GM21619 (cell line): Measurements from ENCODE around the gene OLFM1.

ENCODE experiments used
- ATAC-seq: cut with Tn5 transposase; IDR thresholded peaks from one replicate; pipeline ENCODE4 v1.9.1; 2021; ENCODE audit not compliant: unreplicated experiment

The OLFM1 gene

GRCh38 chr9:135087899-135088347, 455 bp downstream of the OLFM1 start:
- no peak for ATAC-seq

- ATAC-seq: no peak
Measured at GRCh38 chr9:135088348-135088978, 995 bp downstream of the OLFM1 start.

- no peak for ATAC-seq
Measured at GRCh38 chr9:135088979-135089847, 1.7 kb downstream of the OLFM1 start.

- ATAC-seq: no peak
Measured at GRCh38 chr9:135090081-135090480, 2.6 kb downstream of the OLFM1 start.

DNA sequence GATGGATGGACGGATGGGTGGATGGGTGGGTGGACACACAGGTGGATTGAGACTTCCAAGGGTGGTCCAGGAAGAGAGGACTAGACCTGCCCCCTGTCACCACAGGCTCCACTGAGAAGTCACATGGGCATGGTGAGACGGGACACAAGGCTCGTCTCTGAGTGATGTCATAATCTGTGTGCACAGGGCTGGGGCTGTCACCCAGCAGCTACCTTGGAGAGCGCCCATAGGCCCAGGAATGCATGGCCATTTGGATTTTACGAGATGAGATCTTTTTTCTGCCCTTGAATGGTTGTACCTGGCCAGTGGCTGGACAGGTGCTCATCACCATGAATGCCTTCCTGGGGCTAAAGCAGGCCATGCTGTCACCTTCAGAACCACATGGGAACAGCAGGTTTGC, 3.1 kb downstream of the OLFM1 start:
- no peak for ATAC-seq

GRCh38 chr9:135091545-135091944, 4.1 kb downstream of the OLFM1 start:
- ATAC-seq: no peak

GRCh38 chr9:135093111-135093510, 5.6 kb downstream of the OLFM1 start:
- ATAC-seq: no peak

GRCh38 chr9:135093911-135094584, 6.6 kb downstream of the OLFM1 start:
- ATAC-seq: no peak

GRCh38 chr9:135095470-135096407, 8.3 kb downstream of the OLFM1 start:
- ATAC-seq: no peak

GRCh38 chr9:135096408-135096895, 9.0 kb downstream of the OLFM1 start:
- no peak for ATAC-seq

- ATAC-seq: no peak
Measured at GRCh38 chr9:135098400-135099105, 11.1 kb downstream of the OLFM1 start.

DNA sequence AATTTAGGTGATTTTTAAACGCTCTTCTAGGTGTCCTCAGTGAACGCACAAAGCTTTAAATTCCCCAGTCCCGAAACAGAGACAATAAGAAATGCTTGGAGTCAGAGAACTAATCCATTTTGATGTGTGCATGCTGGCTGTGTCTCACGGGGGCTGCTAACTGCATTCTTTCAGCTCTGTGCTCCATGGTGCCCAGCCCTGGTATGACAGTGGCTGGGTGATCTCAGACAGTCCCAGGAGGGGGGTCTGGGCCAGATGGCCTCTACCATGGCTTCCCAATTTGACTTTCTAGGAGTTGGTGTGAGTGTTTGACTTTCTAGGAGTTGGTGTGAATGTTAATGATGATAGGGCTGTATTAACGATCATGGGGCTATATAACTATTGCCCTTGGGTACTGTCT, 12.1 kb downstream of the OLFM1 start:
- no peak for ATAC-seq

DNA sequence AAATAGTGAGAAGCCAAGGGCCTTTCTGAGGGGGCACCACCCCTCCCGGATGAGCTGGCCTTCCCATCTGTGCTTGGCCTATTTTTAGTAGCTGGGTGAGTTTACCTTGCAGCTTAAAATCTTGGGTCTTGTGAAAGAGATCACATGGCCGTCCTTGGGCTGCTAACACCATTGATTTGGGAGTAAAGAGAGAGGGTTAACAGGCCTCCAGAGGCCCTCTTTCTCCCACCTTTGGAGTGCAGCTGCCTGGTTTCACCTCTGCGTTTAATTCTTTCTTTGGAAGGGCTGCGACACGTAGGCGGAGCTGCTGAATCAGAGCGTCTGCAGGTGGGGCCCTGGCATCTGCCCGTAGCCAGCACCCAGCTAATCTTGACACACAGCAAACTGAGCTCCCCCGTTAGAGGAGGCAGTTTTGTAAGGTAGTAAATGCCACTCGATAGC, 12.8 kb downstream of the OLFM1 start:
- no peak for ATAC-seq

- no peak for ATAC-seq
Measured at GRCh38 chr9:135100725-135101410, 13.4 kb downstream of the OLFM1 start.

DNA sequence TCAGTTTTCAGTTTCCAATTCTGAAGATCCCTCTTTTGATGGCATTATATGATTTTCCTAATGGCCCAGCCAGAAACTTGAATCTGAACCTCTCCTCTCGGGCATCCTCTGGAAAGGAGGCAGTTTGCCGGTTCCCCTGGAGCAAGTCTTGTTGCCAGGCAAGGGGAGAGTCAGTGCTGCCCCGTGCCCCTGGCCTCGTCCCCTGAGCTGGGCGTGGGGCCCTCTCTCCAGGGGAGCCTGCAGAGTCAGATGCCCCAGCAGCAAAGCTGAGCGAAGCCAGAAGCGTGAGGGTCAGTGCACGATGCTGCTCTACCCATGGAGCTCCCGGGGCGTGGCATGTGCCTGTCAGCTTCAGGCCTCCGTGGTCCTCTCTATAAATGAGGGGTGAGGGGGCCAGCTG, 14.0 kb downstream of the OLFM1 start:
- no peak for ATAC-seq

GRCh38 chr9:135101926-135102325, 14.5 kb downstream of the OLFM1 start:
- no peak for ATAC-seq

DNA sequence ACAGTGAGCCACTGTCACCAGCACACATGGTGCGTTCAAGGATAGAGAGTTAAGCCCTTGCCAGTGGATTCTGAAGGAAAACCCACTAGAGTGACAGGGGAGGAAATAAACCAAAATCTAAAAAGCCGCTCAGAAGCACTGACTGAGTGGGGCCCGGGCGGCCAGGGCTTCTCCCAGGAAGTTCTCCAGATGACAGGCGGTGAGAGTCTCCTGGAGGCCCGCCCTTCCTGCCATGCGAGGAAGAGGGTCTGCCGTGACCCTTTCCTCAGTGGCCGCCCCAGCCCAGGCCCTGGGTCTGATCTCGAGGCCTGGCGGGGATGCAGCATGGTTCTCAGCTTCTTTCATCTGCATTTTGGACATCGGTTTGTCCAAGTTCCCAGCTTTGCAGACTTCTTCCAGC, 14.9 kb downstream of the OLFM1 start:
- ATAC-seq: no peak

DNA sequence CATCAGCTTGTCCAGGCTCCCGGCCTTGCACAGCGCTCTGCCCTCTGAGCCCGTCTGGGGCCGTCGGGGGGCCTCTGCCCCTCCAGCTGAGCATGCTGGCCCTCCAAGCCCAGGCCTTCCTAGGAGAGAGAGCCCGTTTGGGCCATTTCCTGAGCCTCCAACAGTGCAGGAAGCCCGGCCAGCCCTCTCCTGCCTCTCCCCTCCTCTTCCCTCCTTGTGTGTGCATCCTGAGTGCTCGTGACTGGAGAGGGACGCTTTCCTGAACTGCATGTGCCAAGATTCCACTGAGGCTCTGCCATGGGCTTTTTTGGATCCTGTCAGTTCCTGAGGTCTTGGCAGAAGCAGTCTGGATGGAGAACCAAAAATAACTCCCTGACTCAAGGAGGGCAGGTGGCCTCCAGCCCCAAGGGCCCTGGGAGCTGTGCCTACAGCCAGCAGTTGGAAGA, 15.6 kb downstream of the OLFM1 start:
- no peak for ATAC-seq

DNA sequence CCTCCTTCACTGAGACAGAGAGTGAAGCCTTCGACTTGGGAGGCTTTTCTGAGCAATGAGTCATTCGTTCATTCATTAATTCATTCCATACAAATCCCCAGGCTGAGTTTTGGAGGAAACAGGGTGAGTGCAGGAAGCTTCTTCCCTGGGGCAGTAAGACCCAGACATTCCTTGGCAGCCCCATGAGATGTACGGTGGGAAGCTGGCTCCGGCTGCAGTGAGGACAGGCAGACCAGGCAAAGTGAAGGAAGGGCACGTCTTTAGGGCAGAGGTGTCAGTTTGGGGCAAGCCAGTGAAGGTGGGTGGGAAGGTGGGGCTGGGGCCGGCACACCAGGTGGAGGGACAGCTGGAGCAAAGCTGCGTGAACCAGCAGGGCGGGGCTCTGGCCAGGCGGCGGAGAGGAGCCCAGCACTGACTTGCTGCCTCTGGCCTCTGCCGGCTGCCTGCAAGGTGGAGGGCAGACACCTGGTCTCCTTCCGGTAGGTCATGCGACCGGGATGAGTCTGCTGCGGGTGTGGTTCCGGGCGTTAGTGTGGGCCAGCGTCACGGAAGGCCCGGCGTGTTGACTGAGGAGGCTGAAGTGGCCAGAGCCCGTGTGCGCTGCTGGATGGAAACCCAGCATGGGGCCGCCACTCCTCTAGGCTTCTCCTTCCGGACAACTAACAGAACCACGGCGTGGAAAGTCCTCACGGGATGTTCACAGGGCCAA, 16.6 kb downstream of the OLFM1 start:
- no peak for ATAC-seq
